DND-41 (cell line): ENCODE measurements around the gene WNT9A.

Experiments used
- CTCF ChIP-seq: IDR thresholded peaks from 2 replicates; pipeline ENCODE4 v1.5.1; 2012; ENCODE audit warnings: borderline replicate concordance, low read length, moderate library complexity, mild to moderate bottlenecking; ENCODE audit not compliant: poor library complexity, severe bottlenecking; ENCODE audit errors: extremely low read depth
- EZH2 ChIP-seq: IDR thresholded peaks from 3 replicates; pipeline ENCODE4 v1.6.1; 2012; ENCODE audit warnings: borderline replicate concordance, low read depth, mild to moderate bottlenecking, moderate library complexity, low read length, inconsistent platforms; ENCODE audit not compliant: severe bottlenecking

GRCh38 chr1:227920896-227921295, 26.8 kb downstream of the WNT9A start:
- TF ChIP-seq CTCF (no peak), EZH2 (no peak)
